ENCODE data around the gene TSPAN2.

TSPAN2 gene

DNA sequence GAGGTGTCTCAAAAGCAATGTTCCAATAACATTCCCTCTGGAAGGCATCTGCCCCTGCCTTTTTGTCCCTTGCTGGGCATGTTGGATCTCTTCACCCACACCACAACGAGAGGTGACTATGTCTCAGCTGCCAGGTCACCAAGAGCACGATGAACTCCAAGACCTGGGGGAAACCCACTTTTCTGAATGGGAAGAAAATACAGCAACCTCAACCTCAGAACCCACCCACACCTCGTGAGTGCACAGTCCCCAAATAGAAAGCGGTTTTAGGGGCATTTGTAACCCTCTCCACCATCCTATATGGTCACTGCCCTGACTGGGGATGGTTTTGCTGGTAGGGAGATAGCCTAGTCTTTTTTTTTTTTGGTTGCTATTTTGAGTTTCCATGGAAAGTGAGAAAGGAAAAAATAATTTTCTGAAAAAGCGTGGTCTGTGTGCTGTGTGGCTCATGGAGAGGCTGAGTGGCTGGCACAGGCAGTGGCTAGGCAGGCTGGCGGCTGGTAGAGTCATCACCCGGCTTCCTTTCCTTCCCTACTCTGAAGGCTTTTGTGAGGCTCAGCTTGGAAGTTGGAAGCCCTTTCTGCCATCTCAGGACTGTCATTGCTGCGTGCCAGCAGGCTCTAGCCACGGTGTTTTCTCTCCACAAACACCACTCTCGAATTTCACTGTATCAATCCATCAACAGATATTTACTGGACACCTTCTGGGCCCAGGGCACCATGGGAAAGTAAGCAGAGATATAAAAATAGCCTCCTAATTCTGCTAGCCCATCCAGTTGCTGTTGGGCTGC, 15.8 kb downstream of the TSPAN2 start:
- no peak for DNase-seq

DNA sequence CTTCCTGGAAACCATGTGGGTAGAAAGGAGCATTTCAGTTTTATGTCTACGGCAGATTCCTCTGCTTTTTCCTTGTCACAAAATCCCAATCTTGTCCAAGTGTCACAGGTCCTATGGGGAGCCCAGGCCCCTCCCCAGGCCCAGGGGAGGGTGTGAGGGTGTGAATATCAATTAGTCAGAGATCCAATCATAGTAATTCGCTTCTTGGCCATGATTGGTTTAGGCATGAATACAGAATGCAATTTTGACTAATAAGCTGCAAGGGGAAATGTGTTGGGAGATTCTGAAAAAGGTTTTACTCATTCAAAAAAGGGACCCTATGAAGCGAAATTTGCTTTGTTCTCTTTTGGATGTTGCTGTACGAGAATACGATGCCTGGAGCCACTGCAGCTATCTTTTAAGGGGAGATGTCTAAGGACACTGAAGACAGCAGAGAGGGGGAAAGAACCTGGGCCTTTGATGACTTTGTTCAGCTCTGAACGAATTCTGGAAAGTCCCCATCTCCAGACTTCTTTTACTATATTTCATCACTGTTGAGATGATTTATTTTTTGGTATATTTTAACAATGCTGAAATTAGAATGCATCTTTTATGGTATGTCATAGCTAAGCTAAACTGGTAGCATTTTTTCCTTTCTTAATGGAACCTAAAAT, 18.2 kb downstream of the TSPAN2 start:
- DNase-seq, result no peak

- no peak for DNase-seq
Measured at GRCh38 chr1:115069659-115070308, 19.5 kb downstream of the TSPAN2 start.

GRCh38 chr1:115068826-115069585, 20.3 kb downstream of the TSPAN2 start:
- no peak for DNase-seq

- no peak for DNase-seq
Measured at GRCh38 chr1:115067161-115067859, 22.0 kb downstream of the TSPAN2 start.

DNA sequence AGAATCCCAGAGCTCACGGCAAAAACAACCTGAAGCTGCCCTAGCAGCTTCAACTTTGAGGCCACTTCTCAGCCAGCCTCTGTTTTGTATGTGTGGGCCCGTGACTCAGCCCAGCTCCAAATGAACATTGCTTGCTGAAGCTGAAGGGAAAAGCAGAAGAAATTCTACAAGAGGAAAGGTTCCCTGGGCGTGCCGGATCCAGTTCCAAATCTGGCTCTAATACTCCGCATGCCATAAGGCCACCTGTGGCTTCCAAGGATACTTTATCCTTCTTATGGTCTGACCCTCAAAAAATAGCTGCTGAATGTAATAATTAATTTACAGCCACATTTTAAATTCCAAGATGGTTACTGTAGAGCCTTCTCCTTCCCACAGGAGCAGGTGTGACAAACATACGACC, 24.3 kb downstream of the TSPAN2 start:
- no peak for DNase-seq

GRCh38 chr1:115064461-115064860, 24.8 kb downstream of the TSPAN2 start:
- no peak for DNase-seq

GRCh38 chr1:115063228-115063901, 25.9 kb downstream of the TSPAN2 start:
- no peak for DNase-seq

GRCh38 chr1:115062542-115063004, 26.7 kb downstream of the TSPAN2 start:
- DNase-seq, result no peak

DNA sequence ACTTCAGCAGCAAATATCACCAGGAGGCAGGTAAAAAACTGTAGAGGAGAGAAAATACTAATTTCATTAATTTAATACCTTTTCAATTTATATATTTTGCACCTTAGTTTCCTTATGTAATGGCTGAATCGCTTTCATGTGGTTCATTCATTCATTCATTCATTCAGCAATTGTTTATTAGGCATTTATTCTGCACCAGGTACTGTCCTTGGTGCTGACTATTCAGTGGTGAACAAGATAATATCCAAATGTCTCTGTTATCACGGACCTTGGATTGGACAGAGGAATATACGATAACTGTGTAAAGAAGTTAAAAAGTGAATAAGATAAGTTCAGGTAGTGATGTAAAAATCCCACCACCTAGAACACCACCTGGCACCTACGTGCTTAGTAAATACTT, 28.8 kb downstream of the TSPAN2 start:
- no peak for DNase-seq

DNA sequence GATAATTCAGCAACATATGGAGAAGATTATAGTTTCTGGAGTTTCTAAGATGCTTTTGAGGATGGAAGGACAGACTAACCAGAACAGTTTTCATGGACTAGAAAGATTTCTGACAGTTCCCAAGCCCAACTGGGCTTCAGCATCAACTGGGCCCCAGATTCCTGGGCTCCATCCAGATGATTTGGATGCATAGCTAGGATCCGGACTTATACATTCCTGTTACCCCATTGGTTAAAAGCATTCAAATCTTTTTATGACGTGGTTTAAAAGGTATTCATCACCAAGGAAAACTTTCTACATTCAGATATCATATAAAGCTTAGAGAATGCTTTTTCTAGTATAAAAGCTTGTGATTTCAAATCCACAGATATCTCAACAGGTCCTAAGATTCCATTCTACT, 30.0 kb downstream of the TSPAN2 start:
- DNase-seq, result no peak

GRCh38 chr1:115057661-115058254, 31.5 kb downstream of the TSPAN2 start:
- no peak for DNase-seq

GRCh38 chr1:115056395-115056798, 32.9 kb downstream of the TSPAN2 start:
- DNase-seq, result no peak

DNA sequence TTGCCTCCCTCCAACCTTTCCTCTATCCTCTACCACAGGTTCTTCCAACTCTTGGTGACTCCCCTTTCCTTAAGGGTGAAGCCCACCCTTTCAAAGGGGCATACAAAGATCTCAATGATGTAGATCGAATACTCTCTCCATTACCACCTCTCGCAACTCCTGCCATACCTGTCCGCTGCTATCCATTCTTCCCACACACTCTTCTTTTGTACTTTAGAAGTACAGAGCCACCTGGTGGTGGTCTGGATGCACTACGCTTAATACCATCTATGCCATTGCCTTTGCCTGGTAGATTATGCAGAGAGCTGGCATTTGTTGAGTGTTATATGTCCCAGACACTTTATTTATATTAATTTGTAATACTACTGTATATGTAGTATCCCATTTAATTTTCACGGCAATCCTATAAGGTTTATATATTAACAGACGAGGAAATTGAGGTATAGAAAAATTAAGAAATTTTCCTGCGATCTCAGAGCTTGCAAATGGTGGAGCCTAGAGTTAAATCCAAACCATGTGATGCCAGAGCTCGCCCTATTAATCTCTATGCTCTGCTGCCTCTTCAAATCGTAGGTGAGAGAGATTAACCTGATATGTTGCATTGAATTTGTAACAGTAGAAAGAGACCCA, 36.7 kb downstream of the TSPAN2 start:
- no peak for DNase-seq

DNA sequence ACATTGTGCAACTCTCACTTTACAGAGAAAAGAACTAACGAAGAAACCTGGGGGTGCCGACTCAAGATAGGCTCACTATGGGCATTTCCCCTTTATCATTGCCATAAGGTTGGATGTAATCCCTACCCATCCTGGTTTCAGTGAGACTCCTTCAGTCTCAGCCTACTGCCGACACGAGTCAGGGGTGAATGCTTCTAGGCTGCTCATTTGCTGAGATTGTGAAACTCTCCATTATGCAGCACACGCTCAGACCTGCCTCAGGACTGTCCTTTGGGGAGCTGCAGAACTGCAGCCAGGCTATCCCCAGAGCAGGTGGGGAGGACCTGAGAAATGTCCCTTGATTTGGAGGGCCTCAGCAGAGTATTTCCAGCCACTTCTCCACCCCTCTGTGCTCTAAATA, 37.5 kb downstream of the TSPAN2 start:
- no peak for DNase-seq

GRCh38 chr1:115046751-115047150, 42.6 kb downstream of the TSPAN2 start:
- no peak for DNase-seq

DNA sequence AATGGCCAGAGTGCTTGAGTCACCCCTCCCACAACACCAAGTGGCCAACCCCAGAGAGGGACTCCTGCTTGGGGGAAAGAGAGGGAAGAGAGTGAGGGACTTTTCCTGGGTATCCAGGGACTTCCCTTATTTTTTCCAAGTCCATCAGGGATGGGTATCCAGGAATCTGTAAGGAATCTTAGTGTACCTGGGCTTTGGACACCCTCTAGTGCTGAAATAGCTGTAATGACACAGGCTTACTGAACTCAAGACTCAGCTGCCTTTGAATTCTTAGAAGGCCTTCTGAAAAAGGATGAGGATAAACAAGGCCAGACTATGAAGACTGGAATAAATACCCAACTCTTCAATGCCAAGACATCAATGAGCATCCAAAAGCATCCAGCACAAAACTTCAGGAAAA, 47.6 kb downstream of the TSPAN2 start:
- no peak for DNase-seq

DNA sequence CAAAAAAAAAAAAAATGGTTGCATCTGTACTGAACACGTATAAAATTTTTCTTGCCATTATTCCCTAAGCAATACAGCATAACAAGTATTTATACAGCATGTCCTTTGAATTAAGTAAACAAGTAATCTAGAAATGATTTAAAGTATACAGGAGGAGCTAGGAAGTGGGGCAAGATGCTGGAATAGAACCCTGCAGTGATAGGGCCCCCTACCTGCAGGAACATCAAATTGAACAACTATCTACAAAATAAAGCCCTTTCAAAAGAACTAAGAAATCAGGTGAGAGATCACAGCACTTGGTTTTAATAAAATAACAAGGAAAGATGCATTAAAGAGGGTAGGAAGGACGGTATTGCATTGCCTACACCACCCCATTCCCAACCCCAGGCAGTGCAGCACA, 48.8 kb downstream of the TSPAN2 start:
- DNase-seq, result no peak

DNA sequence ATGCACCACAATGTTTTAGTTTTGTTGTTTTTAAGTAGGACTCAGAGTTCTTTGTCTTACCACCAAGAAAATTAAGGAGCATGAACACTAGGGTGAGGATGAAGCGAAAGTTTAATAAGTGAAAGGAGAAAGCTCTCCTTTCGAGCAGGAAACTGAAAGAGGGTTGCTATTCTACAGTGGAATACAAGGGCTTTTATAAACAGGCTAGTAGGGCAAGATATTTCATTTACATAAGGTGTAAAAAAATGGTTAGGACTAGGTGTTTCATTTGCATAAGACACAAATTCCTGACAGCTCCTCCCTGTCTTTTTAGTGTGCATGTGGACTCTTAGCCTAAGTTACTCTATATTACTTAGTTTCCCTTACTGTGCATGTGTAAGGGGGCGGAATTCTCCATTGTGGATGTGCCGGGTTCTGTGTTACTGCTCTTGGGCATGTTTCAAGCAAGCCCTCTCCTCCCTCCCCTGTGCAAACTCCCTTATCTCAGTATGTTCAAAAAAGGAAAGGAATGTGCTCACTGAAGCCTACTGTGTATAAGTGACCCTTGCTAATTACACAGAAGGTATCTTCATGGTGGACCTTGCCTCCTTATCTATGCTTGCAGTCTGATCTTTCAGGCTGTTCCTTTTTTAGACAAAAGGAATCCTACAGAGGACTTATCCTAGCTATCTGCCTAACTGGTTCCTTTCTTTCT, 52.3 kb downstream of the TSPAN2 start:
- DNase-seq, result no peak

DNA sequence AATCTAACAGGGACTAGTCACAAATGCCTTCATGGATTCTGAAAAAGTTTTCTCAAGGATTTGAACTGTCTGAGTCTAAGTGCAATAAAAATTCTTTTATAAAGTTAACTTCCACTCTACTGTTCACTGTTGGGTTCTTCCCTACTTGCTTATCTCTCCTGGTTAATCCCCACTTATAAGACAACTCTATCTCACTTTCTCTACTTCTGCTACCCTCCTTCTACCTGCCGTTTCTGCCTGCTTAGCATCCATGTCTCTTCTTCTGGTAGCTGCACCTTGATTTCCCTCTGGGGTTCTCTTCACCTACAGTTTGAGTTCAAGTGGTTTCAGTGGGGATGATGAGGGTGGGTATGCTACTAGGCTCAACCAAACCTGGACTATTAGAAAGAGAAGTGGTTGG, 53.7 kb downstream of the TSPAN2 start:
- DNase-seq, result no peak

Data from NCI-H1436 treated with DMSO at 0.1 percent for 48 hours (cell line).